ENCODE data around the gene GTPBP1.

The GTPBP1 gene

DNA sequence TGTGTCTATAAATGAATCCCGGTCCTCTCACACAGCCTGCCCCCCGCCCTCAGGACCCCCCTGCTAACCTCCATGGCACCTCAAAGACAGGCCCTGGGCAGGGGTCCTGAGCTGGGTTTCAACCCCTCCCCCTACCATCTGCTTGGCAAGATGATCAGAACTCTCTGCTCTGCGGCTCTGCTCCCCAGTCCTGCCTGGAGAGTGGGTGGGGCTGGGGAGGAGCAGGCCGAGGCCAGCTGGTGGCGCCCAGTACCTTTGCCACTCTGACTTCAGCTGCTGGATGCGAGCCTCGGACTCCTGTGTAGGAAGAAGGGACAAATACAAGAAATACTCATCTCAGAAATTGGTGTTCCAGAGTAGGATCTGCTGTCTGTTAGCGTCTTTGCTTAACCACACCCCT, 35.0 kb downstream of the GTPBP1 start:
- Histone ChIP-seq H3K36me3 (ENCODE audit: low read length) (no peaks in the 10 kb centered on the region; the same call in 1 of the 2 replicates), H3K27me3 (ENCODE audit: low read length) (no peaks in the 10 kb centered on the region), H3K9ac (ENCODE audit: low read length) (no peak overlapping the region), H3K9me3 (ENCODE audit: insufficient read depth, low read length) (no peaks in the 10 kb centered on the region), H3F3A (ENCODE audit: insufficient read depth) (no peaks in the 10 kb centered on the region), H3K4me3 (ENCODE audit: insufficient read depth, low read length, poor library complexity, severe bottlenecking) (no peak overlapping the region), H2AFZ (ENCODE audit: low read depth, low read length, severe bottlenecking) (no peak overlapping the region), H3K79me2 (ENCODE audit: insufficient read depth, low read length) (no peaks in the 10 kb centered on the region), H3K9me2 (replicated peaks; ENCODE audit: insufficient read depth, low read length) (no peaks in the 10 kb centered on the region), H3K27ac (ENCODE audit: low read depth, low read length) (no peak overlapping the region), H4K20me1 (ENCODE audit: low read depth, low read length) (no peaks in the 10 kb centered on the region), H3K4me2 (ENCODE audit: low read depth, low read length, poor library complexity, severe bottlenecking) (no peak overlapping the region)
- no peak for TF ChIP-seq EZH2phosphoT487 (conservative IDR thresholded peaks at IDR 0.05; ENCODE audit: low read length)
- TF ChIP-seq, protein P1, sequence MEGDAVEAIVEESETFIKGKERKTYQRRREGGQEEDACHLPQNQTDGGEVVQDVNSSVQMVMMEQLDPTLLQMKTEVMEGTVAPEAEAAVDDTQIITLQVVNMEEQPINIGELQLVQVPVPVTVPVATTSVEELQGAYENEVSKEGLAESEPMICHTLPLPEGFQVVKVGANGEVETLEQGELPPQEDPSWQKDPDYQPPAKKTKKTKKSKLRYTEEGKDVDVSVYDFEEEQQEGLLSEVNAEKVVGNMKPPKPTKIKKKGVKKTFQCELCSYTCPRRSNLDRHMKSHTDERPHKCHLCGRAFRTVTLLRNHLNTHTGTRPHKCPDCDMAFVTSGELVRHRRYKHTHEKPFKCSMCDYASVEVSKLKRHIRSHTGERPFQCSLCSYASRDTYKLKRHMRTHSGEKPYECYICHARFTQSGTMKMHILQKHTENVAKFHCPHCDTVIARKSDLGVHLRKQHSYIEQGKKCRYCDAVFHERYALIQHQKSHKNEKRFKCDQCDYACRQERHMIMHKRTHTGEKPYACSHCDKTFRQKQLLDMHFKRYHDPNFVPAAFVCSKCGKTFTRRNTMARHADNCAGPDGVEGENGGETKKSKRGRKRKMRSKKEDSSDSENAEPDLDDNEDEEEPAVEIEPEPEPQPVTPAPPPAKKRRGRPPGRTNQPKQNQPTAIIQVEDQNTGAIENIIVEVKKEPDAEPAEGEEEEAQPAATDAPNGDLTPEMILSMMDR (IDR thresholded peaks at IDR 0.05; ENCODE audit: insufficient read depth, low read length, poor library complexity, severe bottlenecking) = no peak

DNA sequence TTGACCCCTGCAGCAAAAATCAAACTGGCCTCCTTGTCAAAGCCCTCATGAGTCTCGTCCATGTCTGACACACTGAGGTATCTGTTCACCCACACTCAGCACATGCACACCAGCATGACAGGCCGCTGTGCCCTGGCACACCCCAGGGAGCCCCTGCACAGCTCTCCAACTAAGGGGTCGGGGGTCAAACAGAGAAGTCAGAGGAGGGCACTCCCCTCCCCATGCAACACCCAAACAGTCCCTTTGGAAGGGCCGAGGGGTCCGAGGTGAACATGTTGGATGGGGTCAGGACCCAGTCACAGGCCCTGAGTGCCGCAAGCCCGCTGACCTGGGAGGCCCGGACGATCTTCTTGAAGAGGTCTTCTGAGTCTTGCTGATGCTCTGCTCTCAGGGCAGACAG, 35.4 kb downstream of the GTPBP1 start:
- Histone ChIP-seq H3K27ac (ENCODE audit: low read depth, low read length) (no peak overlapping the region), H3K4me2 (ENCODE audit: low read depth, low read length, poor library complexity, severe bottlenecking) (no peak overlapping the region), H4K20me1 (ENCODE audit: low read depth, low read length) (no peaks in the 10 kb centered on the region), H3K79me2 (ENCODE audit: insufficient read depth, low read length) (no peaks in the 10 kb centered on the region), H3F3A (ENCODE audit: insufficient read depth) (no peaks in the 10 kb centered on the region), H3K27me3 (ENCODE audit: low read length) (no peaks in the 10 kb centered on the region), H3K9me3 (ENCODE audit: insufficient read depth, low read length) (no peaks in the 10 kb centered on the region), H3K9ac (ENCODE audit: low read length) (no peak overlapping the region), H3K4me3 (ENCODE audit: insufficient read depth, low read length, poor library complexity, severe bottlenecking) (no peak overlapping the region), H2AFZ (ENCODE audit: low read depth, low read length, severe bottlenecking) (no peak overlapping the region), H3K36me3 (ENCODE audit: low read length) (no peaks in the 10 kb centered on the region; the same call in 1 of the 2 replicates), H3K9me2 (replicated peaks; ENCODE audit: insufficient read depth, low read length) (no peaks in the 10 kb centered on the region)
- TF ChIP-seq EZH2phosphoT487 (conservative IDR thresholded peaks at IDR 0.05; ENCODE audit: low read length) = no peak
- TF ChIP-seq, protein P1 (IDR thresholded peaks at IDR 0.05; ENCODE audit: insufficient read depth, low read length, poor library complexity, severe bottlenecking) = no peak

DNA sequence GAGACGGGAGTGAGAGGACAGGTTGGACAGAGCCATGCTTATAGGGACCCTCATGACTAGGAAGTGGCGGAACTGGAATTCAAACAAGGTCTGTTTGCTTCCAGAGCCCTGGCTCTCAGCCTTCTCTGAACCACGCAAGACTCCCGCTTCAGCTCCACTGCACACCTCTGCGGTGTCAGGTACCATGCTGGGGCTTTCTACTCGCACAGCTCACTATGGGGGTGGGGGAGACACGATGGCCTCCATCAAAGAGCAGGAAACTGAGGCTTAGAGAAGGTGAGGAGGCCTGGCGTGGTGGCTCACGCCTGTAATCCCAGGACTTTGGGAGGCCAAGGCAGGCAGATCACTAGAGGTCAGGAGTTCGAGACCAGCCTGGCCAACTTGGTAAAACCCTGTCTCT, 35.8 kb downstream of the GTPBP1 start:
- Histone ChIP-seq H3K9me2 (replicated peaks; ENCODE audit: insufficient read depth, low read length) (no peaks in the 10 kb centered on the region), H2AFZ (ENCODE audit: low read depth, low read length, severe bottlenecking) (no peak overlapping the region), H3K4me3 (ENCODE audit: insufficient read depth, low read length, poor library complexity, severe bottlenecking) (no peak overlapping the region), H3K9ac (ENCODE audit: low read length) (no peak overlapping the region), H3F3A (ENCODE audit: insufficient read depth) (no peaks in the 10 kb centered on the region), H3K9me3 (ENCODE audit: insufficient read depth, low read length) (no peaks in the 10 kb centered on the region), H3K36me3 (ENCODE audit: low read length) (no peaks in the 10 kb centered on the region; the same call in 1 of the 2 replicates), H3K79me2 (ENCODE audit: insufficient read depth, low read length) (no peaks in the 10 kb centered on the region), H4K20me1 (ENCODE audit: low read depth, low read length) (no peaks in the 10 kb centered on the region), H3K4me2 (ENCODE audit: low read depth, low read length, poor library complexity, severe bottlenecking) (no peak overlapping the region), H3K27me3 (ENCODE audit: low read length) (no peaks in the 10 kb centered on the region), H3K27ac (ENCODE audit: low read depth, low read length) (no peak overlapping the region)
- TF ChIP-seq, protein P1 (IDR thresholded peaks at IDR 0.05; ENCODE audit: insufficient read depth, low read length, poor library complexity, severe bottlenecking) = no peak
- no peak for TF ChIP-seq EZH2phosphoT487 (conservative IDR thresholded peaks at IDR 0.05; ENCODE audit: low read length)

Measured in SU-DHL-6 (cell line).